SK-N-SH (cell line): ENCODE results near the gene PPP1R15B. TPM values are rescaled to one million over a fixed set of nuclear protein-coding genes. Genes with fewer than 3 reads are reported as not detected.

Source experiments
- CTCF ChIA-PET: fragments of 300-600, 350-600 bp; formaldehyde crosslinking; extraction: SDS; loops from one replicate; lab custom pipeline; 2021; lab: Yijun Ruan, JAX
- POLR2A ChIA-PET: fragments of 350-600 bp; sonication (Branson Sonifier 250); formaldehyde crosslinking; extraction: SDS; loops from one replicate; lab custom pipeline; 2020; ENCODE audit warnings: antibody characterized with exemption, inconsistent platforms; lab: Yijun Ruan, JAX
- DNase-seq: peaks from one replicate; pipeline ENCODE4 v3.0.0; 2012
- H2AFZ ChIP-seq: fragments of 200-600 bp; sonication (generic); 2 replicates; pipeline ENCODE4 v1.8.1; 2016; ENCODE audit warnings: antibody characterized with exemption, mild to moderate bottlenecking, low read depth
- H3F3A ChIP-seq: fragments of 200-600 bp; sonication (generic); replicated peaks from 2 replicates; pipeline ENCODE3; 2016; ENCODE audit warnings: antibody characterized with exemption, mild to moderate bottlenecking; ENCODE audit not compliant: insufficient read depth
- H3K27ac ChIP-seq, 2 experiments: fragments of 200-500 bp in 1 of 2; fragments of 200-600 bp in 1 of 2; sonication (Bioruptor generic) in 1 of 2; sonication (generic), shearing (Covaris generic) in 1 of 2; 2 replicates each; pipeline versions ENCODE4 v1.5.1 to v1.6.1; 2014 to 2016; ENCODE audit warnings: low read depth in 2 of 2, inconsistent platforms in 1 of 2, low read length in 1 of 2, mild to moderate bottlenecking in 1 of 2, mixed read lengths in 1 of 2
- H3K27me3 ChIP-seq: fragments of 200-600 bp; sonication (generic), shearing (Covaris generic); 2 replicates; pipeline ENCODE4 v1.6.1; 2016; ENCODE audit warnings: mixed run types; ENCODE audit not compliant: insufficient read depth
- H3K36me3 ChIP-seq, 2 experiments: fragments of 200-500 bp in 1 of 2; fragments of 200-600 bp in 1 of 2; sonication (Bioruptor generic) in 1 of 2; sonication (generic) in 1 of 2; replicated peaks in 1 of 2; 2 replicates each; pipeline versions ENCODE3 to v1.5.1; 2014 to 2016; ENCODE audit warnings: low read length in 1 of 2, mild to moderate bottlenecking in 1 of 2; ENCODE audit not compliant: insufficient read depth in 2 of 2, control insufficient read depth in 1 of 2
- H3K4me1 ChIP-seq, 2 experiments: fragments of 200-500 bp in 1 of 2; fragments of 200-600 bp in 1 of 2; sonication (Bioruptor generic) in 1 of 2; sonication (generic), shearing (Covaris generic) in 1 of 2; 2 replicates each; pipeline versions ENCODE4 v1.5.1 to v1.6.1; 2014 to 2016; ENCODE audit warnings: low read depth in 1 of 2, low read length in 1 of 2, mixed run types in 1 of 2; ENCODE audit not compliant: insufficient read depth in 2 of 2, control insufficient read depth in 1 of 2
- H3K4me2 ChIP-seq: fragments of 200-600 bp; sonication (generic), shearing (Covaris generic); 2 replicates; pipeline ENCODE4 v1.6.1; 2017; ENCODE audit warnings: mixed run types
- H3K4me3 ChIP-seq, 2 experiments: fragments of 200-500 bp in 1 of 2; fragments of 200-600 bp in 1 of 2; sonication (Bioruptor generic) in 1 of 2; sonication (generic), shearing (Covaris generic) in 1 of 2; 2 replicates each; pipeline versions ENCODE4 v1.5.1 to v1.8.1; 2014 to 2016; ENCODE audit warnings: low read depth in 2 of 2, inconsistent platforms in 1 of 2, low read length in 1 of 2, mild to moderate bottlenecking in 1 of 2, mixed read lengths in 1 of 2, moderate library complexity in 1 of 2
- H3K79me2 ChIP-seq: fragments of 200-600 bp; sonication (generic); 2 replicates; pipeline ENCODE4 v1.8.1; 2017; ENCODE audit warnings: mild to moderate bottlenecking; ENCODE audit not compliant: insufficient read depth
- H3K9ac ChIP-seq: fragments of 200-600 bp; sonication (generic); 2 replicates; pipeline ENCODE4 v1.6.1; 2017; ENCODE audit warnings: mixed run types
- H3K9me2 ChIP-seq: fragments of 200-600 bp; sonication (generic); 2 replicates; pipeline ENCODE4 v1.6.1; 2017; ENCODE audit warnings: mixed run types
- H3K9me3 ChIP-seq: fragments of 200-600 bp; sonication (generic); 2 replicates; pipeline ENCODE4 v1.6.1; 2017; ENCODE audit warnings: mixed run types, mild to moderate bottlenecking, moderate library complexity
- H4K20me1 ChIP-seq: fragments of 200-600 bp; sonication (generic); 2 replicates; pipeline ENCODE4 v1.6.1; 2017; ENCODE audit warnings: mild to moderate bottlenecking, mixed run types; ENCODE audit not compliant: insufficient read depth
- CHD2 ChIP-seq: fragments of 150-350 bp; IDR thresholded peaks from 2 replicates; pipeline ENCODE4 v1.6.1; 2018; ENCODE audit warnings: low read length; ENCODE audit not compliant: partially characterized antibody
- EP300 ChIP-seq, 2 experiments: IDR thresholded peaks; 2 replicates each; pipeline versions ENCODE4 v1.4.0 to v1.6.1; 2012; ENCODE audit warnings: borderline replicate concordance in 1 of 2, low read depth in 1 of 2, low read length in 1 of 2
- EZH2phosphoT487 ChIP-seq: fragments of 200-600 bp; sonication (generic); IDR thresholded peaks from 2 replicates; pipeline ENCODE4 v1.6.1; 2017; ENCODE audit warnings: low read depth, mixed run types, mild to moderate bottlenecking, antibody characterized with exemption, moderate library complexity, borderline replicate concordance
- FOSL2 ChIP-seq: IDR thresholded peaks from 2 replicates; pipeline ENCODE4 v1.4.0; 2012; ENCODE audit warnings: low read depth, mild to moderate bottlenecking, moderate library complexity, borderline replicate concordance
- GATA2 ChIP-seq: sonication (generic); formaldehyde crosslinking; IDR thresholded peaks from 2 replicates; pipeline ENCODE4 v1.5.0; 2020; ENCODE audit warnings: mild to moderate bottlenecking, missing genetic modification reagents
- POLR2AphosphoS5 ChIP-seq: IDR thresholded peaks from 2 replicates; pipeline ENCODE4 v1.6.1; 2012; ENCODE audit warnings: low read depth, low read length
- RCOR1 ChIP-seq: fragments of 150-350 bp; IDR thresholded peaks from 2 replicates; pipeline ENCODE4 v1.6.1; 2017; ENCODE audit warnings: antibody characterized with exemption, low read length
- RFX5 ChIP-seq: IDR thresholded peaks from 2 replicates; pipeline ENCODE4 v1.6.1; 2012; ENCODE audit warnings: mild to moderate bottlenecking, improper control_type of control experiment, low read length
- RXRA ChIP-seq: IDR thresholded peaks from 2 replicates; pipeline ENCODE4 v1.4.0; 2012; ENCODE audit warnings: low read depth, mild to moderate bottlenecking, borderline replicate concordance
- SIN3A ChIP-seq: IDR thresholded peaks from 2 replicates; pipeline ENCODE4 v1.6.1; 2012; ENCODE audit warnings: low read depth, mild to moderate bottlenecking, low read length, moderate library complexity, borderline replicate concordance
- SMC3 ChIP-seq: IDR thresholded peaks from 2 replicates; pipeline ENCODE4 v1.6.1; 2012; ENCODE audit warnings: low read depth, low read length, improper control_type of control experiment
- TCF12 ChIP-seq: IDR thresholded peaks from 2 replicates; pipeline ENCODE4 v1.4.0; 2012
- TEAD4 ChIP-seq: IDR thresholded peaks from 2 replicates; pipeline ENCODE4 v1.4.0; 2012; ENCODE audit warnings: mild to moderate bottlenecking, borderline replicate concordance; ENCODE audit not compliant: insufficient read depth
- YY1 ChIP-seq: IDR thresholded peaks from 2 replicates; pipeline ENCODE4 v1.4.0; 2012; ENCODE audit warnings: low read depth, mild to moderate bottlenecking
- WGBS: methylation state at CpG from one replicate; pipeline ENCODE4 v1.1.6; 2017; ENCODE audit warnings: low lambda C conversion rate; 5-methylcytosine and 5-hydroxymethylcytosine counted together
- polyA plus RNA-seq, 3 experiments: library from polyadenylated mRNA; depleted of rRNA; stranded (reverse); fragments of >200 nt; gene quantifications; 2 replicates each; pipeline ENCODE4 v1.2.3, GENCODE V29; 2012
- TF ChIP-seq, protein P1 (sequence below): fragments of 150-350 bp; IDR thresholded peaks from 2 replicates; pipeline ENCODE4 v1.6.1; 2016; ENCODE audit warnings: mild to moderate bottlenecking, low read depth, low read length
- TF ChIP-seq, protein P2 (sequence below): IDR thresholded peaks from 2 replicates; pipeline ENCODE4 v1.6.1; 2012; ENCODE audit warnings: mild to moderate bottlenecking, low read depth, low read length, moderate library complexity
- TF ChIP-seq, protein P3 (sequence below): IDR thresholded peaks from 2 replicates; pipeline ENCODE4 v1.4.0; 2012; ENCODE audit warnings: low read depth

Gene PPP1R15B
- polyA plus RNA-seq, 1 of the 3 experiments (the other 2 are of a cell fraction) = 12.1 TPM

DNA sequence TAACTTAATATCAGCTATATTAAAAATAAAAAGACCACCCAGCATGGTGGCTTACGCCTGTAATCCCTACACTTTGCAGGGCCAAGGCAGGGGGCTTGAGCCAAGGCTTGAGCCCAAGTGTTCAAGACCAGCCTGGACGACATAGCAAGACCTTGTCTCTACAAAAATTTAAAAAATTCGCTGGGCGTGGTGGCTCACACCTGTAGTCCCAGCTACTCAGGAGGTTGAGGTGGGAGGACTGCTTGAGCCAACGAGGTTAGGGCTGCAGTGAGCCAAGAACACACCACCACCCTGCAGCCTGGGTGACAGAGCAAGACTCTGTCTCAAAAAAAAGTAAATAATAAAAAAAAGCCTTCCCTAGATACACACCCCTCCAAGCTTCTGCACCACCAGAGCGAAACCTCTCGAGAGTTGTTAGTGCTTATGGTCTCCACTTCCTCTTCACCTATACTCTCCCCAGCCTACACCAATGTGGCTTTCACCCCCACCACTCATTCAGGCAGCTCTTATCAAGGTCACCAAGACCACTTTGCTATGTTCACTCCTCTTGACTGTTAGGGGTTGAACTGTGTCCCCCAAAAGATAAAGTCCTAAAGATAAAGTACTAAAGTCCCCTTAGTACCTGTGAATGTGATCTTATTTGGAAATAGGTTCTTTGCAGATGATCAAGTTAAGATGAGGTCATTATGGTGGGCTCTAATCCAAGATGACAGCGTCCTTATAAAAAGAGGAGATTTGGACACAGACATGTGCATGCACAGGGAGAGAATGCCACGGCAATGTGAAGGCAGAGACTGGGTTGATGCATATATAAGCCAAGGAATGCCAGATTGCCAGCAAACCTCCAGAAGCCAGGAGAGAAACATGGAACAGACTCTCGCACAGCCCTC, 6.8 kb upstream of the PPP1R15B start (continued):
- TF ChIP-seq CHD2 (no peak), YY1 (no peak), GATA2 (no peak)
- TF ChIP-seq, protein P1, sequence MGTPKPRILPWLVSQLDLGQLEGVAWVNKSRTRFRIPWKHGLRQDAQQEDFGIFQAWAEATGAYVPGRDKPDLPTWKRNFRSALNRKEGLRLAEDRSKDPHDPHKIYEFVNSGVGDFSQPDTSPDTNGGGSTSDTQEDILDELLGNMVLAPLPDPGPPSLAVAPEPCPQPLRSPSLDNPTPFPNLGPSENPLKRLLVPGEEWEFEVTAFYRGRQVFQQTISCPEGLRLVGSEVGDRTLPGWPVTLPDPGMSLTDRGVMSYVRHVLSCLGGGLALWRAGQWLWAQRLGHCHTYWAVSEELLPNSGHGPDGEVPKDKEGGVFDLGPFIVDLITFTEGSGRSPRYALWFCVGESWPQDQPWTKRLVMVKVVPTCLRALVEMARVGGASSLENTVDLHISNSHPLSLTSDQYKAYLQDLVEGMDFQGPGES = no peak
- TF ChIP-seq, protein P2, sequence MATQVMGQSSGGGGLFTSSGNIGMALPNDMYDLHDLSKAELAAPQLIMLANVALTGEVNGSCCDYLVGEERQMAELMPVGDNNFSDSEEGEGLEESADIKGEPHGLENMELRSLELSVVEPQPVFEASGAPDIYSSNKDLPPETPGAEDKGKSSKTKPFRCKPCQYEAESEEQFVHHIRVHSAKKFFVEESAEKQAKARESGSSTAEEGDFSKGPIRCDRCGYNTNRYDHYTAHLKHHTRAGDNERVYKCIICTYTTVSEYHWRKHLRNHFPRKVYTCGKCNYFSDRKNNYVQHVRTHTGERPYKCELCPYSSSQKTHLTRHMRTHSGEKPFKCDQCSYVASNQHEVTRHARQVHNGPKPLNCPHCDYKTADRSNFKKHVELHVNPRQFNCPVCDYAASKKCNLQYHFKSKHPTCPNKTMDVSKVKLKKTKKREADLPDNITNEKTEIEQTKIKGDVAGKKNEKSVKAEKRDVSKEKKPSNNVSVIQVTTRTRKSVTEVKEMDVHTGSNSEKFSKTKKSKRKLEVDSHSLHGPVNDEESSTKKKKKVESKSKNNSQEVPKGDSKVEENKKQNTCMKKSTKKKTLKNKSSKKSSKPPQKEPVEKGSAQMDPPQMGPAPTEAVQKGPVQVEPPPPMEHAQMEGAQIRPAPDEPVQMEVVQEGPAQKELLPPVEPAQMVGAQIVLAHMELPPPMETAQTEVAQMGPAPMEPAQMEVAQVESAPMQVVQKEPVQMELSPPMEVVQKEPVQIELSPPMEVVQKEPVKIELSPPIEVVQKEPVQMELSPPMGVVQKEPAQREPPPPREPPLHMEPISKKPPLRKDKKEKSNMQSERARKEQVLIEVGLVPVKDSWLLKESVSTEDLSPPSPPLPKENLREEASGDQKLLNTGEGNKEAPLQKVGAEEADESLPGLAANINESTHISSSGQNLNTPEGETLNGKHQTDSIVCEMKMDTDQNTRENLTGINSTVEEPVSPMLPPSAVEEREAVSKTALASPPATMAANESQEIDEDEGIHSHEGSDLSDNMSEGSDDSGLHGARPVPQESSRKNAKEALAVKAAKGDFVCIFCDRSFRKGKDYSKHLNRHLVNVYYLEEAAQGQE = no peak

DNA sequence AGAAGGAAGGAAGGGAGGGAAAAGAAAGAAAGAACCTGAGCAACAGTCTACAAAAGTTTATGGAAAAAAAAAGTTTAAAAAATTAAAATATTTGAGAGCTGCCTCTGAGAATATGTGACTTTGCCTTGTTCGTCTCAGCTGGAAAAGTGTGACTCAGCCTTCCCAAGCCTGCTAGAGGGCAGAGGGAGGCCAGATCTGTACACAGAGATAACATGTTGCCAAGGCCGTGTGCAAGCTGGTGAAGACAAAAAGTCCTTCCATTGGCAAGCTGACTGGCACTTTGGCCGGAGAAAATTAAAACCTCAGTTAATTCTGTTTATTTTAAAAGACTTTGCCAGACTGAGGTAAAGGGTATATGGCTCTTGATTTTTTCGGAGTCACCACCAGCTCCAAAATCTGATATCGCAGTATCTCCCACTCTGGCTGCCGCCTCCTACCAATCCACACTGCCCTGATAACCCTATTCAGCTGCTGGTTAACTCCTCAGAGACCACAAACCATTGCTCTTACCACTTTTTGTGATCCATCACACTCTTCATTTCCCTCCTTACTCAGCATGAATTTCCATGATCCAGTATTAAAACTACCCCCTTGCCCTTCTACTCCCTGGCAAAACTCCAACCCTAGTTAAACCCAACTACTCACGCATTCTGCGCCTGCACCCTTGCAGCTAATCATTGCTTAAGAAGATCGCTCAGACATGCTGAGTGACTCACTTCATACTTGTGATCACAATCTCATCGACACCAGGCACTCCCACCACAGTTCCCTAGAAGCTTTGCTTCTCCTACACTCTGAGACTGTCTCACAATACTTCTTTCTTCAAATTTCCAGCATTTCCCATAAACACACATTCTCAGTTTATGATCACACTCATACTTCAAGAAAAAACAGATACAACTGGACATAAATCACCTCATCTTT, 5.7 kb upstream of the PPP1R15B start:
- H2AFZ ChIP-seq = 0 out of 2 replicates have a peak overlapping the region, but pooled peaks have one; percentile 15
- CTCF ChIA-PET = interaction anchor here (1.0 to 1.9 kb wide), 11 partner anchors 10 to 389 kb away, joined by 3 to 19 read pairs (median 4); no protein-coding TSS in a partner anchor
- TF ChIP-seq SIN3A (peak; percentile 82; the same call in 1 of the 2 replicates), TCF12 (peak; percentile 84), RCOR1 (no peak), SMC3 (no peak), RXRA (peak; percentile 95), EP300 (IDR thresholded peaks at IDR 0.05; ENCODE audit: borderline replicate concordance in 1 of 2, low read depth in 1 of 2, low read length in 1 of 2) (peak; percentile 17 to 82; a peak in 3 of 4 replicates), EZH2phosphoT487 (no peak), FOSL2 (peak; percentile 92), RFX5 (no peak), TEAD4 (peak; percentile 53; the same call in 1 of the 2 replicates), CHD2 (no peak), POLR2AphosphoS5 (peak; percentile 64)
- TF ChIP-seq, protein P2 = peak; percentile 65; the same call in 1 of the 2 replicates
- TF ChIP-seq, protein P3, sequence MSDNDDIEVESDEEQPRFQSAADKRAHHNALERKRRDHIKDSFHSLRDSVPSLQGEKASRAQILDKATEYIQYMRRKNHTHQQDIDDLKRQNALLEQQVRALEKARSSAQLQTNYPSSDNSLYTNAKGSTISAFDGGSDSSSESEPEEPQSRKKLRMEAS = peak; percentile 47

More for the DNA sequence above, 5.7 kb upstream of the PPP1R15B start:
- H3K4me3 ChIP-seq = peak overlapping the region; percentile 26 to 48; a peak in 3 of 4 replicates
- no peaks in the 10 kb centered on the region for H4K20me1 ChIP-seq
- peak overlapping the region; percentile 90 to 99 for H3K27ac ChIP-seq
- H3K9ac ChIP-seq = peak overlapping the region; percentile 85
- H3K27me3 ChIP-seq = no peaks in the 10 kb centered on the region
- H3K9me2 ChIP-seq = no peaks in the 10 kb centered on the region
- peak overlapping the region; percentile 88 for H3K4me2 ChIP-seq
- POLR2A ChIA-PET = interaction anchor here (1.1 kb wide), 1 partner anchor 99 kb away, joined by 6 read pairs; the partner anchor contains the start of gene MDM4
- H3K79me2 ChIP-seq = peaks cover 12% of the 10 kb centered on the region; the same call in 1 of the 2 replicates
- H3K36me3 ChIP-seq = no peaks in the 10 kb centered on the region
- H3F3A ChIP-seq = peaks cover 39% of the 10 kb centered on the region
- 5% methylated on average over 10 of the region's 10 CpGs for WGBS
- DNase-seq = peak; percentile 65
- peaks cover 11 to 29% of the 10 kb centered on the region in 2 experiments; a peak in 3 of 4 replicates for H3K4me1 ChIP-seq
- H3K9me3 ChIP-seq = no peaks in the 10 kb centered on the region
